GM19043 (cell line): ENCODE results near the gene SCNN1A.

Experiments used
- ATAC-seq: cut with Tn5 transposase; IDR thresholded peaks from one replicate; pipeline ENCODE4 v1.9.1; 2021; ENCODE audit warnings: low read depth; ENCODE audit not compliant: unreplicated experiment

Gene SCNN1A

GRCh38 chr12:6301721-6302120, 73.6 kb downstream of the SCNN1A start:
- no peak for ATAC-seq

- no peak for ATAC-seq
Observed at GRCh38 chr12:6297170-6297569, 78.2 kb downstream of the SCNN1A start.
